HG02885 (cell line): ENCODE results near the gene RREB1.
"Not testable (repeated sequence)": the region's sequence is repeated elsewhere in the genome, so short reads cannot be mapped to it uniquely, and the experiment has no call there.

ENCODE experiments used
- ATAC-seq: cut with Tn5 transposase; IDR thresholded peaks from one replicate; pipeline ENCODE4 v1.9.1; 2021; ENCODE audit warnings: mild to moderate bottlenecking; ENCODE audit not compliant: unreplicated experiment, poor library complexity

Gene RREB1

DNA sequence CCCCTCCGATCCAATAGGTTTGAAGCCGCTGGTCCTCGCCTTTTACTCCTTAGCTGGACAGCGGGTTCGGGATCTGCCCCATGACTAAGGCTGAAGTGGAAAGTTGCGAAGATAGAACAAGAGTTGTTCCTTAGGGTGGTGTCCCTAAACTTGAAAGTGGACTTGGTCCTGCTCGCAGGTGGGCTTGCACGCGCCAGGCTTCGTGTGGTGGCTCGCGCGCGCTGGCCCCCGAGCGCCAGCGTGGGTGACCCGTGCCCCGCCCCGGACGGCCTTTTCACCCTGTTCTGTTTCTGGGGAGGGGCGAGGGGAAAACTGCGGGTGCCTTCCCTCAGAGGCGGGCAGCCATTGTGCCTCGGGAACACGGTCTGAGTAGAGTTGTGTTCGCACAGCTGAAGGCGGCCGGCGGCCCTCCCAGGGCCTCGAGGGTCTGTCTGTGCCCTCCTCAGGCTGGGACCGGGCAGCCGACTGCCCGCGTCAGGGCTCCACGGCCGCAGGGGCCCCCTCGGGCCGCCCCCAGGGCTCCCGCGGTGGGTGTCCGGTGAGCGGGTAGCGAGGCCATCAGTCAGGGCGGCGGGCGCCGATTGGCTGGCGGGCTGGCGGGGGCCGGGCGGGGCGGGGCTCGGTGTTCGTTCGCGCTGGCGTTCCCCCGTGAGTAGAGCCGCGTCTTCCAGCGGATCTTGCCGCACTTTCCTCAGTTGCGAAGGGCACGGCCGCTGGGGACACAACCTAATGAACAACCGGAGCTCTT lies 33.0 kb downstream of the RREB1 start:
- peak; percentile 69 for ATAC-seq

DNA sequence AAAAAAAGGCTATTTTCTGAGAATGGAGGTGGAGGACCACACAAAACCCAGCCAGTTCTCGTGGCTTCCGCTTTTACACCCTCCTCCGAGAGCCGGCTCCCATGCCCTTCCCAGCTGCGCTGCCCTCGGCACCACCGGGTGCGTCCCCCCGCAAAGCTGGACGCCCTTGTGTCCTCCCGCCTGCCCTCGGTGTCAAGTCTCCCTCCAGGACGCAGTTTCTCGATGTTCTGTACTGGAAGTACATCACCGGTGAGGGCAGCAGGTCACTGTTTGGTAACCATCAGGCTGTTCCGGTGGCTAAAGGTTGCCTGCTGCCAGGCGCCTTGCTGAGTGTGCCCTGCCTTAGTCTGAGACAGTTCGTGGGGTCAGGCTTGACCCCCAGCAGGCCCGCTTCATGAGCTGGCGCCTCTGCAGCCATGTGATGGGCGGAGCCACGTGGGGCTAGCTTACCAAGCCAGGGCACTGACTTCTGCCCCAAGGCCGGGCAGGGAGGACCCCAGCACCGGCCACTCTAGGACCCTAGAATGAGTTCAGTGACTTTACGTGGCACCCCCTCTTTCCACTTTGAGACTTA lies 34.6 kb downstream of the RREB1 start:
- ATAC-seq = no peak

DNA sequence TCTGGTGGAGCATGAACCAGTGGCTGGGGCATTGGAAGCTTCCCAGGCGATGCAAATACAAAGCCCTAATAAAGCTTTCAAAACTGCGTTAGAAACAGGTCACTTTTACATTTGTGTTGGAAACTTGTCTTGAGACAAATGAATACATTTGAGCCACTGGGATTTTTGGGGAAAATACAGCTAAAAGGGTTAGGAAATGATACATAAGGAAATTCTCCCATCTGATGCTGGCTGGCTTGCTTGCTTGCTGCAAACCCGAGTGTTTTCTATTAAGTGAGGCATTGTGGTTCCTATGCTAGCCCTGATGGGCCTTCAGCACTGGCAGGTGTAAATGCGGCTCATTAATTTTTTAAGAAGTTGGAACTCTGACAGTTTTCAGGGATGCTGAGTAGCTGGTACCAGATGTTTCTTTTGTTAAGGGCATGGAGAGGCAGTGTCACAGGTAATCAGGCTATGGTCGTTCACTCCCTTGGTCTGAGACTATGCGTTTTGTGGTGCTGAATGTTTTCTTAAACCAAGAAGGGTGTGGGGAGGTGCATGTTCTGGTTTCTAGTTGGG lies 35.2 kb downstream of the RREB1 start:
- no peak for ATAC-seq

DNA sequence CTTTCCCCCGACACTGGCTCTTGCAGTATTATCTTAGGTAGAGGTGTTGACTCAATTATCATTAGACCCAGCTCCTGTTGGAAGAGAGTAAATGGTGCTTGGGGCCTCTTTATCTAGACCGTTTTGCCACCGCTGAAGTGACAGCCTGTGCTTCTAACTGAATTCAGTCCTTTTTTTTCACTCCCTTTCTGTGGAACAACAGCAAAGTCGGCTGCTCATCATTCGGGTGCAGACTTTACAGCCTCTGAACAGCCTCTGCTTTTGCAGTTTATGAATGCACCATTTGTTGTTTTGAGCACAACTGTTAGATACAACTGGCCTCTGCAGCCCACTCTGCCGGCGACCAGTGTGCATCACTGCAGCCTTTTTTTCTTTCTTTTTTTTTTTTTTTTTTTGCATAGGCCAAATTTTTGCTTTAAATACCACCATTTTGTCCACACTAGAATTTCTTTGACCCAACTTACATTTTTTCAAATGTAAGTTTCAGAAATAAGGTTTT lies 35.8 kb downstream of the RREB1 start:
- ATAC-seq = no peak

DNA sequence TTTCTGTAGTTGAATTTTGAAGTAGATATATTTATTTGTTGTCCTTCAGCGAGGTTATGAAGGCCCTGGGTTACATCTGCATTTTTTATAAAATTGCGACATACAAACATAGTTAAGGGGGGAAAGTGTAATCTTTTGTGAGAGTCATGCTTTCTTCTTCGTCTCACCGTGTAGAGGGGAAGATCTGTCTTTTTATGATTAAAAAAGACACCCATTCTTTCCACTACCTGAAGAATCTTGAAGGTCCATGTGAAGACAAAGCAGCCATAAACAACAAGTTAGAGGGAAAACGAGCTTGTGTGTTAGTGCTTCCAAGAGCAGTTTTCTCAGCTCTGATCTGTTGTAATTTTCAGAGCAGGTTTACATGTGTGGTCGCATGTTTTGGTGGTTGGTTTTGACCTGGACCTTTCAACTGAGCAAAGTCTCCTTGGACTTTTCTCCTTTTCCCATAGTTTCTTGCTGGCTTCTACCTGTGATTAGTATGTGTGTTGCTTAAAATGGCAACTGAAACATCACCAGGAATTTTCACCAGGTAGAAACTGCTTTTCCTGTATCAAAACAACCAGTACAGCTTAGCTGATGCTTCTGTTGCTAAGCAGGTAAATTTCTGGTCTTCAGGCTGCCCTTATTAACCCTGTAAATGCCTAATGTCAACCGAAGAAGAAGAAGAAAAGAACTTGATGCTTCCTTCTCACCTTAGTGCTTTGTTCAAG lies 37.3 kb downstream of the RREB1 start:
- ATAC-seq = no peak

DNA sequence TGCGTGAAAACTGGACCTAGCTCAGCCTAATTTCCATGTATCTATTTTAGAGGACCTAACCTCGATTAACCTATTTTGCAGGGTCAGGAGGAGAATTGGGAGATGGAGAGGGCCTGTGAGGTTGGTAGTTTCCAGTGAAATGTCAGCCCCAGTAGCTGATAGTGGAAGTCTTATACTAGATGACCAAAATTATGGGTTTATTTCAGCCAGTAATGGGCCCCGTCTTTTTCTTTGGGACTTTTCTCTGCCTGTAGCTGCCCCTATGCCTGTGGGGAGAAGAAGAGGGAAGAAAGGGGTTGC lies 37.8 kb downstream of the RREB1 start:
- ATAC-seq = no peak

DNA sequence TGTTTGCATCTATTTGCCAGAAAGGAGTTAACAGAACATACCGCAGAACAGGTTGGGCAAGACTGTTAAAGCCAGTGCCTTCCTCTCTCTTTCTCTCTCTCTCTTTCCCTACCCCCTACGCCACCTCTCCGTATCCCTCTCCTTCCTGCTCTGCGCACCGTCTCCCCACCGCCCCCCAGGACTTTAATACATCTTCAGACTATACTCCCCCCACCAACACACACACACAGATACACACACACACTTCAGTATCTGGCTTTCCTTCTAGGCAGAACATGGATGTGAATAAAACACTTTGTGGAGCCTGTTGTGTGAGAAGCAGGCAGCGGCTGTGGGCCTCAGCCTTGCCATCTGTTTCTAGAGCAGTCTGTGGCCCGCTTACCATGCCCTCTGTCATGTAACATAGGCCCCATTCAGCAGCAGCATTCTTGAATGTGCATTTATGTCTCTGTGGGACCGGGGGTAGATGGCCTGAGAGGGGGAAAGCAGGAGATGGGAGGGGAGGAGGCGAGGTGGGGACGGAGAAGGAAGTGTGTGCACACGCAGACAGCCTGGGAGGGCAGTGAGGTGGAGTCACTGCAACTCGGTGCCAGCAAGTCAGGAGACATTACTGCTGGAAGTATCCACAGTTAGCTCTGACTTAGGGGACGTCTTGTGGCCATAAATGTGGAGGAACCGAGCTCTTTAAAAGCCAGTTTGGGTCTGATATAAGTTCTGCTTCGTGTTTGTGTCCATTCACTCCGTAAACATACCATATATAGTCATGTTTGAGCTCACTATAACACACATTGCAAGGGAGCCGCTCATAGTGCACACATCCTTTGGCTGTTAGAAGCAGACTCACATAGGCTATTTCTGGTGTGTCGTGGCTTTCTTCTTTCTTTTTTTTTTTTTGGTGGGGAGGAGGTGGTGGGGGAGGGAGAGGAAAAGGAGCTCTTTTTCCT lies 38.4 kb downstream of the RREB1 start:
- peak; percentile 67 for ATAC-seq

DNA sequence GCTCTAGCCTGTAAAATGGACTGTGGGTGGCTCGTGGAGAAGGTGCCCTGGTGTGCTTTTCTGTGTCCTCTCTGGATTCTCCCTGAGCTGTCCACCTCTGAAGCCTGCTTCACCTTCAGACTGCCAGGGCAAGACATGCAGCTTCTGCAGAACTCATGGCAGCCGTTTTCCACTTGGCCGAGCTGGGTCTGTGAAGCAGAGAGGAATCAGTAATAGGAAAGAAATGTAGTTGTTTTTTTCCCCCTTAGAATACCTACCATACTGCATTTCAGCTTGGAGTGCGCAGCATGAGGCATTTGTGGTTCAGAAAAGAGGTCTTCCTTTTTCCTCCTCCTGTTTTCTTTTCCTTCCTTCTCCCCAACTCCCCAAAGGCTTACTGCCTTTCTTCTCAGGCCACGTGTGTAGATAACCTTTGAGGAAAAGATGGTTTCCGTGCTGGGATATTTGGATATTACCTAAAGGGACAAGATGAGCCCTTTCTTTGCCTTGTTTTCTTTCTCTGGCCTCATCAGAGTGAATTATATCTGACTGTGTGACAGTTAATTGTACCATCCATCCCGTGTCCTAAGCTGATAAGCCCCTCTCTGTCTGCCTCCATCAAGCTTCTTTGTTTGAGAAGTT lies 39.4 kb downstream of the RREB1 start:
- no peak for ATAC-seq

DNA sequence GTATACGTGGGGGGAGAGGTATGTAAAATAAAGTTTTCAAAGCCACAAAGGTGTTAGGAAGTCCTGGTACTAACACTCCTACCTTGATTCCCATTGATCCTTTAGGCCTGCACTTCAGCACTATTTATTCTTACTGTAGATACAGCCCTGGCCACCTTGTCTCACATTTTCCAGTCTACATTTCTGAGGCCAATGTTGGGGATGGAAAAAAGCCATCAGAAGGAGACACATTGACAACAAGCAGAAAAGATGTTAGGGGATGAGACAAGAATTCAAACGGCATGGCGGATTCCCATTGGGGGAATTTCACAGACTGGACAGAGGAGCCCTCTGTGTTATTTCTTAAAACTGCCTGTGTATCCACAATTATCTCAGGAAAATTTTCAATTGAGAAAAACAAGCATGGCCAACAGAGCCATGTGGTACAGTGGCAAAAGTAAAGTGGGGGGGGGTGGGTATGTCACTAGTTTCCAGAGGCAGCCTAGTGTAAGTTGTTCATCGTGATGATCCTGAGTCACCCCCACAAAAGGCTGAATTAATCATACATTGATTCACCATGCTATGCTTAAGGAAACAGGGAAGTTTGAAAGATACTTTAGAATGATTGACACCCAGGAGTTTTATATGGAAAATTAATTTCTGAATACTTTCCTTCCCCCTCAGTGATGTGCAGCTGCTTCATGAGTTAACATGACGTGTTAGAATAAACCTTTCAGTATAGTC lies 40.5 kb downstream of the RREB1 start:
- no peak for ATAC-seq

DNA sequence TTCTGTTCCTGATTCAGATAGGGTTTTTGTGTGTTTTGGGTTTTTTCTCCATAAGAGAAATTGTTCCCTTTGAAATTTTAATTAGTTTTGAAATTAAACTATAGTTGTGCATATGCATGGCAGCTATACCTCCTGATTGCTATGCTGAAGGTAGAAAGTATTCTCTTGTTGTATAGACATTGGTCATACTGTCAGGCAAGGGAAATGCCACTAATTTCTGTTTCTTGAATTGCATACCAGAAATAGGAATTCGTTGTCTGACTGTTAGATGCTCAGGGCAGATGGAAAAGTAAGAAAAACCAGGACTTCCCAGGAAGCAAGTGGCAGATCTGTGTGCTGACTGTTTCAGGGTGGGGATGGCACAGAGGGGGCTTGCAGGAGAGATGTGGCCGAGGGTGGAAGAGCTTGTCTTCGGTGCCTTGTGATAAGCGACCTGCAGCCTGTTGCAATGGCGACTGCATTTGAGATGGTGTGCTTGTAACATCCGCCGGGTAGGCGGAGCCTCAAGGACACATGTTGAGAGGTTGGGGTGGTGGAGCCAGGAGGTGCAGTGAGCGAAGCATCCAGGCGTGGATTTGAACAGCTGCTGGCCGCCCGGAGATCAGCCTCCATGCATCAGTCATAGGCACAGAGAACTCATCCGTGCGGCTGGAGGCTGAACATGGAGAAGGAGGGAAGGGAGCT lies 42.8 kb downstream of the RREB1 start:
- no peak for ATAC-seq

DNA sequence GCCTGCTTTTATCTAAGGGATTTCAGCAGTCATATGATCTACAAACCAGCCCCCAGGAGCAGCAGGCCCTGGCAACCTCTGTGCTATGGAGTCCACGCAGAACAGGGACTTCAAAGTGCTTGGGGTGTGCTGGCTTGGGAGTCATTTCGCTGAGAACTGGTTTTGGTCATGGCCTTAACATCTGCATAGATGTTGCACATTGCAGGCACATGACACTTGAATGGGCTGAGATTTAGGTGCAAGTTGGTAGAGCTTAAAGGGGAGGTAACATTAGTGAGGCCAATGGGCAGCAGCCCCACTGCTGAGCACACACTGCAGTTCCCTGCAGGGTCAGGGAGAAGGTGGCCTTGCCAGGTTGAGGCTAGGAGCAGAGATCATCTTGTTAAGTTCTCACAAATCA lies 43.6 kb downstream of the RREB1 start:
- no peak for ATAC-seq

DNA sequence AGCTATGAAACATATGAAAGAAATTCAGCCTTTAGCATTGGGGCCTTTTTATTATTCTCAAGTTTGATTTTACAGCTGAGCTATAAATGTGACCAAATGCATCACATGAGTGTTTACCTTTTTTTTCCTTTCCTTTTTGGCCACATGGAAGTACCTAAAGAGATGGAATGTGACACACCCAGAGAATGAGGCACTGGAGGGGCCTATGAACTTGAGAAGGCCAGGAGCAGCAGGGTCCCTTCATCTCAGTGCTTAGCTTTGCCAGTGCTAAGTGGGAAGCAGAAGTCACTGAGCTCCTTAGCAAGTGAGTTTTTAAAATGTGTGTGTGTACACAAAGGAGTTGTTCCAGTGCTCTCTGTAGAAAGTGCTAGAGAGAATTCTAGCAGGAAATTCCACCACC lies 44.7 kb downstream of the RREB1 start:
- no peak for ATAC-seq

DNA sequence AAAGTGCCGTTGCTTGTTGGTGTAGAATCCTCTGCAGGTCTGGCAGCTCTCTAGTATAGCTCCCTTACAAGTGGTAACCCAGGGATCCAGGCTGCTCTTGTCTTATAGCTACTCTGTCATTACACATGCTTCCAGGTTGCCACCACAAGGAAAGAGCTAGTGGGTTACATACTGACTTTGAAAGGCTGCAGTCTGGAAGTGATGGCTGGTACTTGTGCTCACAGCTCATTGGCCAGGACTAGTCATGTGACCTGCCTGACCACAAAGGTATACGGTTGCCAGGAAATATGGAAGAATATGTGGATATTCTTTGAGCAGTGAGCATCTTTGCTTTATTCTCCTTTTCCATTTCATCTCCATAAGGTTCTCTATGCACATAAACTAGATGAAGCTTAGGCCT lies 46.0 kb downstream of the RREB1 start:
- no peak for ATAC-seq

DNA sequence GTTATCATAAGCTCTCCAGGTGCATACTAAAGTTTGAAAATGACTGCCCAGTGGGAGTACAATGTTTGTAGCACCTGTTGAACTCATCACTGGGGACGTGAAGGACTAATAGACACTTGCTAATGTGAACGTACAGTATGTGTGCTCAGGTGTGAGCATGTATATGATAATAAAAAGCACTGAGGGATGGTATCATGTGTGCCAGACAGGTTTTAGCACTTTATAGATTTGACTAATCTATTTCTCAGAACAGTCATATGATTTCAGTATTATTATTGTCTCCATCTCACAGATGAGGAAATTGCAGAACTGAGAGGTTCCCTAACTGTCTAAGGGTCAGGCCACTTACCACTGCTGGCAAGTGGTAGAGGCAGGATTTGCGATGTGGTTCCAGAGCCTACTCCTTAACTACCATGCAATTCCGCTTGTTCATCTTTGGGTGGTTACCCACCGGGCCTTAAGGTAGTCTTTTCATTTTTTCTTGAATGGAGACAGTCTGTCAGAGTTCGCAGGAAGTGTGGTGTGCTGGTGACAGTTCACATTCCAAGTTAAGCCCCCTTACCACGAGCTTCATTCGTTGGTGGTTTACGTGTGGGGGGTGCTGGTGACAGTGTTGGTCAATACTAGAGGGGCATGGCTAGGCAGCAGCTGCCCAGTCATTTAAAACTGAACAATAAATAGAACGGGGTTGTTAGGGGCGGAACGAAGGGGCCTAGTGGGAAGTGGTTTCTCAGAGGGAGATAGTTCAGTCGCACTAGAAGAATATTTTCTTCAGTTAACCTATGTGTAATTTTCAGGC lies 46.8 kb downstream of the RREB1 start:
- peak; percentile 74 for ATAC-seq

DNA sequence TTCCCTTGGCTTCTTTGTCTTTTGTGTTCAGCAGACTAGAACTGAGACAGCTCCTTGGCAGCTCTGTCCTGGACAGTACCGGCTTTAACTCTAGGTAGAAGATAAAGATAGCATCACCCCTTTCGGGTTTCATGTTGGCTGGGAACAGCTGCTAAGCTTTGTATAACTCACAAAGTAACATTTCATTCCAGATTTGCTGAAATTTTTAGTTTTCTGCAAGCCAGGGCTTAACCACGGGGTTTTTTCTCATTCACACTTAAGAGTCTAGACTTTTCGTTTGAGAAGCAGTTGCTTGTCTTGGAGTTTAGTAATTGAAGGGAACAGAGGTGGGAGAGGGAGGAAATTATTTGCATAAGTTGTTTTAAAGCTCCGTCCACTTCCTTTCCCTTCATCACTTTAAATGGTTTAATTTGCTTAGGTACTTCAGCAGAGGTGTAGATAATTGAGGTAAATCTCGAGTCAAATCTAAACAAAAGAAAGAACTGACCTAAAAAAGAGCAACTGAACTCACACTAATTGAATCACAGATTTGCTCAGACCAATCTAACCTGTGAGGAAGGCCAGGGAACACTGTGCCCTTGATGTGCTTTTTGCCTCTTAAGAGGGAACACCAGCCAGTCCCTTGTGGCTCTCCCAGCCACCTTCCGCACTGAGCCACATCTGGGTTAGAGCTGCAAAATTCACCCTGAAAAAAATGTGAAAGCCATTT lies 48.3 kb downstream of the RREB1 start:
- peak; percentile 38 for ATAC-seq

DNA sequence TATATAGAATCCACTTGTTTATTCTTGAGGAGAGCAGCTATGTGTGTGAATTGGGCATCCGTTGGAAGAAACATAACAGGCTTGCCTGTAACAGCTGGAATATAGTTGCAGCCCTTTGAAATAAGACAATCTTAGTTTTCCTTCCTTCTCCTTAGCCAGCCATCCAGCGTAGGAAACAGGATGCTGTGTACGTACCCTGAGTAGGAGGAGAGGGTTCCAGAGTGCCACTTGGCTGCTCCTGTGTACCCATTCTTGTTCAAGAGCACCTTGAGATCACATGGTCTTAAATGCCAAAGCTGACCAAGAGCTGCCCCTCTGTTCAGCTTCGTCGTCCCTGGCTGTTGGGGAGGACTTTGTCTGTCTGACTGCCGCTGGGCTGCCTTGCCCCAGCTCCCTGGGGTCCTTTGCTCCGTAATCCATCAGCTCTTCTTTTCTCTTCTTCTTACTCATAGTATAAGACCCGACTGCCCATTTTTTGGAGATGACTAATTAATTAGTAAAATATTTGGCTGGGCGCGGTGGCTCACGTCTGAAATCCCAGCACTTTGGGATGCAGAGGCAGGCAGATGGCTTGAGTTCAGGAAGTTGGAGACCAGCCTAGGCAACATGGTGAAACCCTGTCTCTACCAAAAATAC lies 49.0 kb downstream of the RREB1 start:
- no peak for ATAC-seq

DNA sequence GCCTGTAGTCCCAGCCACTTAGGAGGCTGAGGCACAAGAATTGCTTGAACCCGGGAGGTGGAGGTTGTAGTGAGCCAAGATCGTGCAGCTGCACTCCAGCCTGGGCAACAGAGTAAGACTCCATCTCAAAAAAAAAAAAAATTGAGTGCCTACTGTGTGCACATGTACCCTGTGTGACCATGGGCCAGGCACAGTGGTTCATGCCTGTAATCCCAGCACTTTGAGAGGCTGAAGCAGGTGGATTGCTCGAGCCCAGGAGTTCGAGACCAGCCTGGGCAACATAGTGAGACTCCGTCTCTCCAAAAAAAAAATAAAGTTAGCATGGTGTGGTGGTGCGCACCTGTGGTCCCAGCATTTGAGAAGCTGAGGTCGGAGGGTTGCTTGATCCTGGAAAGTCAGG lies 49.5 kb downstream of the RREB1 start:
- not testable (repeated sequence) for ATAC-seq
